DMS114 treated with DMSO at 0.1 percent for 48 hours (cell line): ENCODE results near the gene KAT8.
"Not testable (repeated sequence)": the region's sequence is repeated elsewhere in the genome, so short reads cannot be mapped to it uniquely, and the experiment has no call there.

Source experiments
- DNase-seq: peaks from one replicate; lab custom pipeline; 2025; ENCODE audit not compliant: unreplicated experiment; lab: John Stamatoyannopoulos, UW

The KAT8 gene

GRCh38 chr16:31144418-31144817, 27.0 kb downstream of the KAT8 start:
- DNase-seq, result not testable (repeated sequence)

DNA sequence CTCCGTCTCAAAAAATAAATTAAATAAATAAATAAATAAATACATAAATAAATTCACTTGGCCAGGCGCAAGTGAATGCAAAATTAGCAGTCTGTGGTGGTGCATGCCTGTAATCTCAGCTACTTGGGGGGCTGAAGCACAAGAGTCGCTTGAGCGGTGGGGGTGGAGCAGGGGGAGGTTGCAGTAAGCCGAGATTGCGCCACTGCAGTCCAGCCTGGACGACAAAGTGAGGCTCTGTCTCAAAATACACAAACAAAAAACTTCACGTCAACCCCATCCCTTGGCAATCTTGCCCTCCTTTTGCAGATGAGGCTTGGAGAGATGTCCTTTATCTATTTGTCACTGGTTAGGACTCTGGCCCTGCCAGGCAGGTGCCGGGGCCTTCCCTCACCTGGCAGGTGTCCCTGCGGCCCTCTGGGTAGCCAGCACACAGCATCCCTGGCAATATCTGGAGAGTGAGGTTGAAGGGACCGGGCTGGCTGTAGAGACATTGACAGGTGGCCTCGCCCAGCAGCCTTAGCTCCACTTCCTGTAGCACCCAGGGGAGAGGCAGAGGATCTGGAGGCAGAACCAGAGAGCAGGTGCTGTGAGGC, 28.0 kb downstream of the KAT8 start:
- DNase-seq, result no peak

- no peak for DNase-seq
Measured at GRCh38 chr16:31147574-31147973, 30.1 kb downstream of the KAT8 start.

GRCh38 chr16:31148281-31148728, 30.8 kb downstream of the KAT8 start:
- no peak for DNase-seq

DNA sequence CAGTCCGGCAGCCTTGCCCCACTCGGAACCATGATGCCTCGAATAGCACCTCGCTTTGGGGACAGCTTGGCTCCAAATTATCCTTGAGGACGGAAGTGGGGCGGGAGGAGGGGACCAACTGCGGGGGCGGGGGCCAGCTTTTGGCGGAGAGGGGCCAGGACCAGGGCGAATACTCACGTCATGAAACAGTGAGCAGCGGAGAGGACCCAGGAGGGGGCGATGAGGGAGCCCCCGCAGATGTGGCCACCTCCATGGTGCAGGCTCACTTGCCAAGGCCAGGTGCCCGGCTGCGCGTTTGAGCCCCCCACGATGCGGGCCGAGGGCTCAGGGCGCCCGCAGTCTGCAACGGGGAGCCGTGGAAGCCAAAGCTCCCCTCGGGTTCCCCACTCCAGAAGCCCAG, 31.4 kb downstream of the KAT8 start:
- DNase-seq, result no peak

DNA sequence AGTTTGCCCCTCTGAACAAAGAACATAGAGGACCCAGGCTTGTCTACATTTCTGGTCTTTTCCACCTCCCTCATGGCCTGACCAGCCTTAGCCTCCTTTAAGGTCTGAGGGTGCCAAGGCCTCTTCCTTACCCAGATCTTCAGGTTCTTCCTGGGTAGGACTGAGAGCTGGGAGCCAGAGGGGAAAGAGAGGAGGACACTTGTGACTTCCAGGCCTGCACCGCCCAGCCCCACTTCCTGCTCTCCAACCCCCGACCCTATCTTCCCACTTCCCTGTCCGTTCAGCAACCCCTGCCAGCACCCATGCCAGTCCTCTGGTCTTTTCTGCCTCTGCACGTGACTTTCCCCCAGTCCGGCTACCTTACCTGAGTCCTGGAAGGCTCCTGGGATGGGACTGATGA, 31.9 kb downstream of the KAT8 start:
- DNase-seq, result no peak

- DNase-seq, result no peak
Measured at GRCh38 chr16:31149894-31150890, 32.7 kb downstream of the KAT8 start, which contains the start of gene PRSS36. Gene PRSS36, minus strand, starts transcription at chr16:31150066. Its CDS starts 31 bp downstream, at chr16:31150035.

DNA sequence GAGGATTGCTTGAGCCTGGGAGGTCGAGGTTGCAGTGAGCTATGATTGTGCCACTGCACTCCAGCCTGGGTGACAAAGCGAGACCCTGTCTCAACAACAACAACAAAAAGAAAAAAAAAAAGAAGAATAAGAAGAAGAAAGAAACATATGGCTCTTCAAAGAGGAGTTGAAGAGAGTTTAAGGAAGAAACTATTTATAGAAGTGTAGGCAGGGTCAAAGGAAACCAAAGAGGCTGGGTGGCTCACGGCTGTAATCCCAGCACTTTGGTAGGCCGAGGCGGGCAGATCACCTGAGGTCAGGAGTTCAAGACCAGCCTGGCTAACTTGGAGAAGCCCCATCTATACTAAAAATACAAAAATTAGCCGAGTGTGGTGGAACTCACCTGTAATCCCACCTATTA, 33.5 kb downstream of the KAT8 start:
- not testable (repeated sequence) for DNase-seq

GRCh38 chr16:31157136-31157535, 39.7 kb downstream of the KAT8 start:
- no peak for DNase-seq

DNA sequence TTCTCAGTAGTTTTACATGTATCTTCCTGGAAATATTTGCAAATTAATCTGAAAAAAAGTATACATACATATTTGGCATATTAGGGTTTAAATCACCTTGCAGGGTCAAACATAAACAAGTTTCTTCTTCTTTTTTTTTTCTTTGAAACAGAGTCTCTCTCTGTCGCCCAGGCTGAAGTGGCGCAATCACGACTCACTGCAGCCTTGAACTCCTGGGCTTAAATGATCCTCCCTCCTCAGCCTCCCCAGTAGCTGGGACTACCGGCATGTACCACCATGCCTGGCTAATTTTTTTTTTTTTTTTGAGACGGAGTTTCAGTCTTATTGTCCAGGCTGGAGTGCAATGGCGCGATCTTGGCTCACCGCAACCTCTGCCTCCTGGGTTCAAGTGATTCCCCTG, 49.9 kb downstream of the KAT8 start:
- DNase-seq, result no peak

GRCh38 chr16:31168848-31169247, 51.4 kb downstream of the KAT8 start:
- no peak for DNase-seq

DNA sequence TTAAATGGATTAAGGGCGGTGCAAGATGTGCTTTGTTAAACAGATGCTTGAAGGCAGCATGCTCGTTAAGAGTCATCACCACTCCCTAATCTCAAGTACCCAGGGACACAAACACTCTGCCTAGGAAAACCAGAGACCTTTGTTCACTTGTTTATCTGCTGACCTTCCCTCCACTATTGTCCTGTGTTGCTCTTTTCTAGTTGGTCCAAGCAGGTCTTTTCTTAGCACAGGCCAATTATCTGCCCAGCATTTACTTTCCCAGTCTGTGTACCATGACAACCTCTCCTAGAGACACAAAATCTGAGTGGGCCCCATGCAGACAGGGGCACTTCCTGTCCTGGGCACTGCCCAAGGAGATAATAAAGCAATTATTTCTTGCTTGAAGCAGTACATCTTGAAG, 52.6 kb downstream of the KAT8 start:
- DNase-seq, result not testable (repeated sequence)

- no peak for DNase-seq
Measured at GRCh38 chr16:31177136-31177535, 59.7 kb downstream of the KAT8 start.

- DNase-seq, result no peak
Measured at GRCh38 chr16:31179219-31179746, 61.8 kb downstream of the KAT8 start.

GRCh38 chr16:31179747-31180459, 62.4 kb downstream of the KAT8 start, which contains the start of gene FUS:
Gene FUS, plus strand, starts transcription at chr16:31180139. Its CDS starts 76 bp downstream, at chr16:31180215.
- DNase-seq, result peak; percentile 77
